ENCODE measurements around the gene ACVR1.
"Not testable (repeated sequence)": the region's sequence is repeated elsewhere in the genome, so short reads cannot be mapped to it uniquely, and the experiment has no call there.

ACVR1 gene

DNA sequence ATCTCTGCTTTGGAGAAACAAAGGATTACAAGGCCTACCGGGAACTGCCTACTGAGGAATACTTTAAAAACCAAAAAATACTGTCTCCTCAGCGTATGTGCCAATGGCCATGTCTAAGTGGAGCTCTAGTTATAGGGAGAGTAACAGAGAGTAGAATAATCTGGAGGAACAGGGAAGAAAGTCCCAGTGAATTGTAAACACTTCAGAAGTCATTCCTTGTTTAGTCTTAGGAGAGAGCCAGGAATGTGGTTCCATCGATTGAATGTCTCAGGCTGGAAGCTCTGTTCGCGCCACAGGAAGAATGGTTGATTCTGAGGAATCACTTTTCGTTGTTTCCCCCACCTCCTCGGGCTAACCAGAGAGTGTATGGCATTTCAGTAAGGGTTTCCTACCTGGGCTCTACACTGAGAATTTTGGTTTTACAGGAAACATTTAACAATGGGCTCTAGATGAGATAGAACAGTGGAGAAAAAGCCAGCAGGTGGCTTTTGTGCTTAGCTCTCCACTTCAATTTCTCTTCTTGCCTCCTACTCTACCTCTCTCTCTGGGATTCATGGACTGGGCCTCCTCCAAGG, 88.7 kb downstream of the ACVR1 start:
- no peak for FAIRE-seq

DNA sequence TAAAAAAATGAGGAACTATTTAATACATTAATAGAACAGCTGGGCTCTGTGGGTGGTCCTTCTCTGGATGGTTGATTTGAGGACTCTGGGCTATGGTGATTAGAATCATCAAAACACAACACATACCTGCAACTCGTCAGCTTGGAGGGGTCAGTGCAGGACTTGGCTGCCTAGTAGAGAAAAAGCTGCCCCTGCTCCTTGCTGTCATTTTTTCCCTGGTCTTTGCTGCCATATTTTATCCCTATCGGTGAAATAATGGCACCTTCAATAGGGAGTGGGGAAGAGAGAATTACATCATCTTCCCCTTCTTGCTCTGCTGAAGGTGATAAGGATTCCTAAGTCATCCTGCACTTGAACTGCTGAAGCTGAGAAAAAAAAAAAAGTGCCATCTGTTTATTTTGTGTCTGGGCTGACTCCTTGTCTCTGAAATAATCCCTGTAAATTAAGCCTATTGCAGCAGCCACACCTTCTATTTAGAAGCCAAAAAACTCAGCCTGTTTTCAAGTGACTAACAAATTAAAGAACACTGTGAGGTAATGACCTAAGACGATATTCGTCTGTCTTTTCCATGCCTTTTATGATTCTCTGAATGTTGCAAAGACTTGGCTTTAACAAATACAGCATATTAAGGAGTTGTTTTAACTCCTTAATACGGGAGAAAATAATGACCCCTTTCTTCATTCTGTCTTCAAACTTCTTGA, 89.3 kb downstream of the ACVR1 start:
- FAIRE-seq, result no peak

DNA sequence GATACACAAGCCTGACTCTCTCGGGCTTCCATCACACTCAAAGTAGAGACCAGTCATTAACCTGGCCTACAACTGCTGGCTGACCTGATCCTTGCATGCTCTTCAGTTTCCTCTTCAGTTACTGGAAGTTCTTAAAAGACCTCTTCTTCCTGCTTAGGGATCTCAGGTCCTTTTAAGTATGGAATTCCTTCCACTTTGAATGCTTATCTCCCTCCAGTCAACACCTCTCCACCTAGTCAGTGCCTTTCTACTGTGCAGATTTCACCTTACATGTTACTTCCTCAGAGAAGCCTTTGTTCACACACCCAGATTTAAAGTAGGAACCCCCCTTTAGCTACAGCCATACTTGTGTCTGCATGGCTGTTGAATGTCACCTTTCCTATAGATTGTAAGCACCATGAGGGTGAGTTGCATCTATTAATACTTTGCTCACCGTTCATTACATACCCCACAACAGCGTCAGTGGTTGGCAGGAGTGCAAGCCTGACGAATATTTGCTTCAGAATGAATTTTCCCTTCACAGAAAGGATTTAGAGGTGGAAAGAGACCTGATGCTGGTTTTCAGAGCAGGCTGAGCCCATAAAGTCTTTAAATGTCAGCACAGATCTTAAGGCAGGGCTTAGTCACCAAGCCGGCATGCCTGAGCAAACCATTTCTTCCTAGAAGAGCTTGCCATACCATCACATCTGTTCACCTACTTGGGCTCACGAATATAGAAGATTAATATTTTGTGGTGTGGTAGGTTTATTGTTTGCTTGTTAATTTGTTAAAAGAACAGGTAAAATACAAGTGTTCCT, 90.1 kb downstream of the ACVR1 start:
- FAIRE-seq, result no peak

DNA sequence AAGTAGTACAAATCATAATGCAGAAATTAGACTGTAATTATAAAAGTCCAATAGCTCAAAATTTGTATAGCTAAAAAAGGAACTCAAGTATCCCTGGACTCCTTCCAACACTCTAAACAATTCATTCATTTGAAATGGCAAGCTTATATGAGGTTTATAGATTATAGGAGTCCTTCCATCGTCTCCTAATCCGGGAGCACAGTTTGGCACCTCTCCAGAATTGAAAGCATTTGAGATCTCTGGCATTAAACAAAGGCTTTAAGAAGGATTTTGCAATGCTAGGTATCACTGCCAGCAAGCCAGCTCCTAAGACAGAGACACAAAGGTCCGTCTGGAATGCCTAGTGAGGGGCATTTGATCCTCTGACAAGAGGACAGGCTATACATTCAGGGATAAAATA, 90.9 kb downstream of the ACVR1 start:
- no peak for FAIRE-seq

DNA sequence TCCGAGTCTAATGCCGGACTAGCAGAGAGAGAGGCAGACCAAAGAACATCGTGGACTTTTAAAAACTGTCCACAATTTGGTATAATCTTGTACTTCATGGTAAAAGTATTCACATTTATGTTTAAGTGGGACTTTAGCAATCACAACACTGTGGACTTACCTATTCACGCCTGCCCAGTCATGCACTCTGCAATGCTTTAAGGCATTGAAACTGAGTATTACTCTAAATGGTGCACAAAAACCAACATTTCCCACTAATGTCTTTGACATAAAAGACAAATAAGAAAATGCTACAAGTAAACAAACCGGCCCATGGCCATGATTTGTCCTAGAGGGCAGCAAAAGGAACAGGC, 91.3 kb downstream of the ACVR1 start:
- no peak for FAIRE-seq

DNA sequence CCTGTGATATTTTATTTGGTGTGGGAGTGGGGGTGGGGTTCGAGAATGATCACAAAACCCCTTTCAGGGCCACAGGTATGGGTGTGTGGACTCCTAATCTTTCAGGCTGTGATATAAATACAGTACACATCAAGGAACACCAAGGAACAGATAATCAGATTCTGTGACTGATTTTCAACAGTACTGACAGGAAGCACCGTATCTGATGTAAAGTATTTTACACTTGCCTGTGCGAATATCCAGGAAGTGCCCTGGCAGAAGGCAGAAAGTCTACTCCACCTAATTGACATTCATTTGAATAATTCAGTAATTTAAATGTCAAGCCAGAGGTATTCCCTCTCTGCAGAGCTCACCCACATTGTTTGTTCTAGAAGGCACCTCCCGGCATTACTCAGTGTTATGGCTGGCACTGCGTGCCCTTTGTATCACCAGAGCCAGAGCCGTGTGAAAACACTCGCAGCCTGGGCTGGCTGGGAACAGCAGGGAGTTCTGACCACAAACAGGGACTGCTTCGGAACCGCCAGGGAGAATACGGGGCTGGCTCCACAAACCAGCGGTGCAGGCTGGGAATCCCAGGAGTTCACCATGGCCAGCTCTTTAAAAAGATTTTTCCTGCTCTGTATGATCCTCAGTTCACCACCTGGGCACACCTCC, 91.8 kb downstream of the ACVR1 start:
- no peak for FAIRE-seq

DNA sequence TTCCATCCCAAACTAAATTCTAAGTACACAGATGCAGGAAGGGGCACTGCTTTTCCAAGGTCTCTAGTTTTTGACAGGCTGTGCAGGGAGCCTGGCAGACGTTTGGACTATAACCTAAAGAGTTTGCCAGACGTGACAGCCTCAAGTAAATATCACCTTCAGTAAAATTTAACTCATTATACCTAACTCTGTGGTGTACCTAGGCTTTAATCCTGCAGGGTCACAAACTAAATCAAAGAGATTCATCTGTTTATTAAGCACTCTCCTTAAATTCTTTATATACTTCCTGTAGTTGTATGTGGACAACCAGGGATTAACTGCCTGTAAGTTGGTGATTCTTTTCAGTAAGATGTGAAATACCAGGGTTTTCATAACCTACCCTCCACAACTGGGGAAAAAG, 92.9 kb downstream of the ACVR1 start:
- no peak for FAIRE-seq

DNA sequence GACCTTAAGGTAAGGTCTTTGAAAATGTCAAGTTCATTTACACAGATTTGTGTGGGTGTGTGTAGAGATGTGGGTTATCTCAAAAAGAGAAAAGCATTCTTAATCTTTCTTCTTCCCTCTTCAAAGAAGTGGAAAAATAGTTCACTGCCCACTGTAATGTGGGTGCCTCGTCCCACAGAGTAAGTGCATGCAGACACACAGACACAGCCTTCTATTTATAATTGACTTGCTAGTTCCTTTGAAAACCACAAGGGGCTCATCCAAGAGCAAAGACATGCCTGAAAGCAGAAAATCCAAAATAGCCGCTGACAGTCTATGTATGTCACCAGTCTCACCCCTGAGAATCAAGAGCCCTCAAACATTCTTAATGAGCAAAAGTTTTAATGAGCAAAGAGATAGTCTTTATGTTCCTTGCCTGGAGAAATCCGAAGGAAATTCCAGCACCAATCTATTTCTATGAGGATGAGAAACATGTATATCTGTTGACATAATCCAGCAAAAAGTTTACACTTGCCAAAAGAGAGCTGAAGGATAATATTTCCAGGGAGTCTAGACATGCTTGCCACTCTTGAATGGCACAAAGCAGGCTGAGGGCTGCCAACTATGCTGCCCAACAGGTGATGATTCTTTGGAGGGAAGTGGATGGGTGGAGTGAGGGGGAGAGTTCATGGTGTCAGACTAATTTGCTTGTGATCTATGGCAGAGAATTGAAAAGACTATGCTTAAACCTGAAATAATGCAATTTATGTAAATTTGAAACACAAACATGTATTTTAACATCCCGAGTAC, 93.9 kb downstream of the ACVR1 start:
- FAIRE-seq, result no peak

DNA sequence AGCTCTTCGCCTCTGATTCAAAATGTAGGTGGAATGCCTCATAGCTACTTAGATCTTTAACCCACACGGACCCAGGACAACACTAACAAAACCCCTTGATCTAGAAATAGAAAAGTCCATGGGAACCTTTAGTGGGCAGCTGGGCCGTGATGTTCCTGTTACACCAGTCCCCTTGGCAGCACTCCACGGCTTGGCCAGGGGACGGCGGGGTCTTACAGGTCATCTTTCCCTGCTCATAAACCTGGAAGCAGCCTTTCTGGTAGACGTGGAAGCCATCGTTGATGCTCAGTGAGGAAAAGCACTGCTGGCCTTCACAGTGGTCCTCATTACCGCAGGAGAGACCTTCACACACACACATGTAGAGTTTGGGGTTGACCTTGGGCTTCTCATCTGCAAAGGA, 95.9 kb downstream of the ACVR1 start:
- FAIRE-seq, result no peak

DNA sequence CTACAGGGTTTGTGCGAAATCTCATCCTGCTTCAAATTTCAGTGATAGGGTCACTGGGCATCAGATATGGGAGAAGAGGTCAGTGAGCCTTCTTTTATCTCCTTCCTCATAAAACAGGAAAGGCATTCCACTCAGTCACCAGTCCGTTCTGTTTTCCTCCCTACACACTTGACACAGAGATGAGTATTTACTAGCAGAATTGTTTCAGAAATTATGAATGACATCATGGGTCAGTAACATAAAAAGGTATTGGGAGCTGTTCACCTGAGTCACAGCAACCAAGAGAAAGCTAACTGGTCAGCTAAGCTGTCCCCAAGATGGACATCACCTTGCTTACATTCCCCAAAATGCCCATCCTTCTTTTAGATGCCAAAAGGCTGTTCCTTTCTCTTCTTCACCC, 96.3 kb downstream of the ACVR1 start:
- no peak for FAIRE-seq

DNA sequence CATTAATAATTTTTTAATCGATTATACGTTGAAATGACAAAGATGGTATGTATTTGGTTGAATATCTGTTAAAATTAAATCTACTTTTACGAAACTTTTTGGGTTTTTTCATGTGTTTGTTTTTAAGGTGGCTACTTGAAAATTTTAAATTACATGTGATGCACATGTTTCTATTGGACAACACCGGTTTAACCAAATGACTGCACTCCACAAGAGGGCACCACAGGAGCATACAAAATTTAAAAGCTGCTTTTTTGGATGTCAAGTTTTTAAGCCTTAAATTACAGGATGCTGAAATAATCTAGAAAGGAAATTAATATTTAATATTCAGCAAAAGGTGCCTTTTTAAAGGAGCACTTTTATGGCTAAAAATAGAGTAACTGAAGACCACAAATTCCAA, 98.7 kb downstream of the ACVR1 start:
- peak; percentile 5 for FAIRE-seq

DNA sequence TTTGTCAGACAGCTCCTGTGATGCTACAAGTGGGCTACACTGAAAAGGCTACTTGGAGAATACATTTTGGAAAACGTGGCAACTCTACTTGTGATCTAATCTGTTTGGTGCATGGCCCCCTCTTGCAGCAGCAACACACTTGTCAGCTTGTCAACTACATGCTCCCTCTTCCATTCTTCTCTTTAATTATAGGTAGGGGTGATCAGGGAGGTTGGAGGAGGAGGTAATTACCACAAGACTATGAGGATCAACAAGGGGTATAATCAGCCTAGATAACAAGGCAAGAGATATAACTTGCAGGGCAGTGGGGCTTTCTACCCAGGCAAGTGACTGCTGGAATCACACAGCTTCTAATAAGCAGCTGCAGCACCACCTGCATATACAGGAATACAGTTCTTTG, 104.9 kb downstream of the ACVR1 start:
- no peak for FAIRE-seq

DNA sequence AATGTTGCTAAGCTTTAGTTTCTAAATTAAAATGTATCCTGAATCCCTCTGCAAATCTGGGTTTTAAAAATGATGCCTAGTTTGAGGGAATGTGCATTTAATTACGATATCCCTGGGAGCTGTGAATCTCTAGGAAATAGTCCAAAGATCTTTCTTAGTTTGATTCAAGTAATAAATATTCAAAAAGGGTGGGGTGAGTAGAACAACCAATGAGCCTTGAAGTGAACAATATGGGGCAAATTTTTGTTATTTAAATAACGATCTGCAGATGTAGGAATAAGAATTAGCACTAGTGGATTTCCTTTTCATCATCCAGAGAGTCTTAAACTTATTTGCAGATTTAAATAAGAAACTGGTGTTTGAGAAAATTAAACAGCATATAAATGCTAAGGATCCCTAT, 106.3 kb downstream of the ACVR1 start:
- FAIRE-seq, result no peak

DNA sequence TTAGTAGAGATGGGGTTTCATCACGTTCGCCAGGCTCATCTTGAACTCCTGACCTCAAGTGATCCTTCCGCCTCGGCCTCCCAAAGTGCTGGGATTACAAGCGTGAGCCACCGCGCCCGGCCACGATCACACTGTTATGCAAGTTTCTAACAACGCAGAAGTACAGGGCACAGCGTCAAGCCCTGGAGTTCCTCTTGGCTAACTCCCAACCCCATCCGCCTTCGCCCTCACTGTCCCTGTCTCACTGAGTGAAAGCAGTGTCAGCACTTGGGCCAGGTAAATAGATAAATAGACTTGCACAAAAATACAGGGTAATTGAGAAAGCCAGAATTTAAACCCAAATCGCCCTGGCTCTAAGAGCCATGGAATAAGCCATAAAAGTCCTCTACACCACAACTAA, 111.7 kb downstream of the ACVR1 start:
- FAIRE-seq, result no peak

DNA sequence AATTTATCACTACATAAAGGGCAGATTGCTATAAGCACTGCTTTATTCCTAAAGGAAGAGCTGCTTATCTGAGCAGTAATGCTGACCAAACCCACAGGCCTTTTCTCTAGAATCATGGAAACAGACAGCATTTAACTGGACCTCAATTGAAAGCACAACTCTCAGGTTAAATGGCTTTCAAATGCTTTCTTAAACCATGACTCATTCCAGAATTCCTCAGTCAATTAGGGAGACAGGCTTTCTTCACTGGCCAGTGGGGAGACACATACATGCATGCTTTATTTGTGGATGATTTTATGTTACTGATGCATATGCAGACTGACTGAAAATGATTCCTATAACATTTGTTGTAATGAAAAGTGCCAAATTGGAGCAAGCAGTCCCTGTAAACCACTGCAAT, 114.6 kb downstream of the ACVR1 start:
- no peak for FAIRE-seq

DNA sequence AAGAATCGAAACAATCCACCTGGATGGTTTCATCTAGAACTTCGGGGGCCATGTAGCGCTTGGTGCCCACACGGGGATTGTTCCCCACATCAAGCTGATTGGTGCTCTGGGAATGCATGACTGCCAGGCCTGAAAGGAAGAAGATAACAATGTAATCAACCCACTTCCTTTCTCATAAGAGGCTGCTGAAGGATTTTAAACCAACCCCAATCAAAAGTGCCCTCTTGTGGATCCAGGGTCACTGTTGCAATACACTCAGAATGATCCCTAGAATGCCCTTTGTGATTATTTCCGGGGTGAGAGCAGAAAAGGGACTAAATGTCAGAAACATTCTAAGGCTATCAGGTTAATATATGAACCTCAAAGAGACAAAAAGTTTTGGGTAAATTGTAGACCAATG, 115.2 kb downstream of the ACVR1 start:
- FAIRE-seq, result no peak

DNA sequence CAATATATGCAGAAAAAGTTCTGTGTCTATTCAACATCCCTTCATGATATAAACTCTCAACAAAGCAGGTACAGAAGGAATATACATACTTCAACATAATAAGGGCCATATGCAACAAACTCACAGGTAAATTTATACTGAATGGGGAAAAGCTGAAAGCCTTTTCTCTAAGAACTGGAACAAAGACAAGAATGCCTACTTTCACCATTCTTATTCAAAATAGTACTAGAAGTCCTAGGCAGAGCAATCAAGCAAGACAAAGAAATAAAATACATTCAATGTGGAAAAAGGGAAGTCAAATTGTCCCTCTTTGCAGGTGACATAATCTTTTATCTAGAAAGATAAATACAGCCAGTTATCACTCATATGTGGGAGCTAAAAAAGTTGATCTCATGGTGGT, 116.3 kb downstream of the ACVR1 start:
- FAIRE-seq, result no peak

DNA sequence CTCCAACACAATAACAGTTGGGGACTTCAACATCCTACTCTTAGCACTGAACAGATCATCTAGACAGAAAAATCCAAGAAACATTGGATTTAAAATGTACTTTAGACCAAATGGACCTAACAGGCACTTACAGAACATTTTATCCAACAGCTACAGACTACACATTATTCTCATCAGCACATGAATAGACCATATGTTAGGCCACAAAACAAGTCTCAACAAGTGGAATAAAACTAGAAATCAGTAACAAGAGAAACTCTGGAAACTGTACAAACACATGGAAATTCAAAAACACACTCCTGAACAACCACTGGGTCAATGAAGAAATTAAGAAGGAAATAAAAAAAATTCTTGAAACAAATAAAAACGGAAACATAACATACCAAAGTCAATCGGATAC, 117.5 kb downstream of the ACVR1 start:
- no peak for FAIRE-seq

DNA sequence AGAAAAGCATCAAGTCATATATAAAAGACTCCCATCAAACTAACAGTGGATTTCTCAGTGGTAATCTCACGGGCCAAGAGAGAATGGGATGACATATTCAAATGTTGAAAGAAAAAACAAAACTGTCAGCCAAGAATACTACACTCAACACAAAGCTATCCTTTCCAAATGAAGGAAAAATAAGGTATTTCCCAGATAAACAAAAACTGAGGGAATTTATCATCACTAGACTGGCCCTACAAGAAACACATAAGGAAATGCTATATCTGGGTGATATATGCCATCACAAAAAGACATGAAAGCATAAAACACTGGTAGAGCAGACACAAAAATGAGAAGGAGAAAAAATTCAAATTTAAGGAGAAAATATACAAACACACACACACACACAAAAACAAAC, 118.6 kb downstream of the ACVR1 start:
- no peak for FAIRE-seq

DNA sequence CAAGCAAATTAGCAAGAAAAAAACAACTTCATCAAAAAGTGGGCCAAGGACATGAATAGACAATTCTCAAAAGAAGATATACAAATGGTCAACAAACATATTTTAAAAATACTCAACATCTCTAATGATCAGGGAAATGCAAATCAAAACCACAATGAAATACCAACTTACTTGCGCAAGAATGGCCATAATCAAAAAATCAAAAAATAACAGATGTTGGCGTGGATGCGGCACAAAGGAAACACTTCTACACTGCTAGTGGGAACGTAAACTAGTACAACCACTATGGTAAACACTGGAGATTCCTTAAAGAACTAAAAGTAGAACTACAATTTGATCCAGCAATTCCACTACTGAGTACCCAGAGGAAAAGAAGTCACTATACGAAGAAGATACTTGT, 119.7 kb downstream of the ACVR1 start:
- not testable (repeated sequence) for FAIRE-seq

DNA sequence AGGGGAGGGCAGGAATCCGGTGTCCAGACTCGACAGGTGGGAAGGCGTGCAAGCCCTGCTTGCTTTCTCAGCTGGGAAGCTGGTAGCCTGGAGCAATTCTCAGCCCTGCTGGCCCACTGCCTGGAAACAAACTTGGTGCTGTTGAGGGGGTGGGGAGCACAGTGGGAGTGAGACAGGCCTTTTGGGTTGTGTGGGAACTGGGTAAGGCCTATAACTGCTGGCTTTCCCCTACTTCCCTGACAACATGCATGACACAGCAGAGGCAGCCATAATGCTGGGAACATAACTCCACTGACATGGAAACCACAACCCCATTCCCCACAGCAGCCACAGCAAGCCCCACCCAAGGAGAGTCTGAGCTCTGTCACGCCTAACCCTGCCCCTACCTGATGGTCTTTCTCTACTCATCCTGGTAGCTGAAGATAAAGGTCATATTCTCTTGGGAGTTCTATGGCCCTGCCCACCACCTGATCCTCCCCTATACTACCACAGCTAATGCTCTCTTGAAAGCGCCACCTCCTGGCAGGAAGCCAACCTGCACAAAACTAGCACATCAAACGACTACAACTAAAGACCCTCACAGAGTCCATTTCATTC, 124.6 kb downstream of the ACVR1 start:
- no peak for FAIRE-seq

DNA sequence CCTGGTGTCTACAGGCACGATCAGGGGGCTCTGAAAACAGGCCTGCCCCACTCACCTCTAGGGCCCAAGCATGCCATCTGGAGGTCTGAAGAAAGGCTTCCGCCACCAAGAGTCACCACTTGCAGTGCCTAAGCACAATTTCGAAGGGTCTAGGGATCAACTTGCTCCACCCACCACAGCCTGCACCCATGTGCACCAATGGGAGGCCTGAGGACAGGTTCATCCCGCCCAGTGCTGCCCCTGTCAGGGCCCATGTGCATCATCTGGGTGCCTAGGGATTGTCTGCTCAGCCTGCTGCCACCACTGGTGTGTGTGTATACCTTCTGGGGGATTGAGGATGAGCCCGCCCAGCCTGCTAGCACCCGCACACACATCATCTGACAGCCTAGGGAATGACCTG, 126.4 kb downstream of the ACVR1 start:
- FAIRE-seq, result no peak
